IMR-90 (cell line): ENCODE data around the gene TRMO. TPM values are rescaled to one million over a fixed set of nuclear protein-coding genes. Genes with fewer than 3 reads are reported as not detected.

Experiments used
- ATAC-seq: fragments of 200-7000 bp; cut with Tn5 transposase; 2 replicates; pipeline ENCODE4 v1.9.1; 2020; ENCODE audit warnings: low read depth, mild to moderate bottlenecking, moderate library complexity
- BruUV-seq: library from RNA; stranded (reverse); fragments of 400-500 nt; replicated peaks from 2 replicates; lab custom pipeline; 2021; lab: Mats Ljungman, UMichigan
- CTCF ChIA-PET: fragments of 300-600 bp; formaldehyde crosslinking; extraction: SDS; loops from one replicate; lab custom pipeline; 2021; ENCODE audit warnings: antibody characterized with exemption; lab: Yijun Ruan, JAX
- POLR2A ChIA-PET: fragments of 300-600 bp; sonication (Branson Sonifier 250); formaldehyde crosslinking; loops from one replicate; lab custom pipeline; 2022; ENCODE audit warnings: antibody characterized with exemption; ENCODE audit not compliant: unreplicated experiment; lab: Charles Lee
- DNase-seq: peaks from one replicate; pipeline ENCODE4 v3.0.0; 2013
- H2AFZ ChIP-seq: replicated peaks from 2 replicates; pipeline ENCODE3; 2013; ENCODE audit warnings: low read length, mild to moderate bottlenecking; ENCODE audit not compliant: poor library complexity
- H2AK5ac ChIP-seq: 2 replicates; pipeline ENCODE4 v1.6.1; 2013; ENCODE audit warnings: low read depth, low read length, inconsistent platforms
- H2AK9ac ChIP-seq: replicated peaks from 2 replicates; pipeline ENCODE3; 2013; ENCODE audit warnings: mild to moderate bottlenecking, low read depth, low read length, moderate library complexity; ENCODE audit not compliant: poor library complexity
- H2BK120ac ChIP-seq: 2 replicates; pipeline ENCODE4 v1.6.1; 2013; ENCODE audit warnings: low read depth, low read length, inconsistent platforms
- H2BK15ac ChIP-seq: 3 replicates; pipeline ENCODE4 v1.6.1; 2013; ENCODE audit warnings: low read depth, low read length, inconsistent platforms
- H2BK20ac ChIP-seq: 2 replicates; pipeline ENCODE4 v1.6.1; 2013; ENCODE audit warnings: low read depth, mild to moderate bottlenecking, inconsistent platforms, low read length, moderate library complexity
- H2BK5ac ChIP-seq: 2 replicates; pipeline ENCODE4 v1.6.1; 2013; ENCODE audit warnings: mild to moderate bottlenecking, low read depth, low read length, inconsistent platforms; ENCODE audit not compliant: poor library complexity, severe bottlenecking
- H3K14ac ChIP-seq: replicated peaks from 2 replicates; pipeline ENCODE4 v1.6.1; 2013; ENCODE audit warnings: low read depth, low read length, inconsistent platforms
- H3K18ac ChIP-seq: 2 replicates; pipeline ENCODE4 v1.6.1; 2013; ENCODE audit warnings: low read depth, low read length, control low read depth
- H3K23ac ChIP-seq: 2 replicates; pipeline ENCODE4 v1.6.1; 2013; ENCODE audit warnings: low read depth, low read length, inconsistent platforms
- H3K27ac ChIP-seq: 2 replicates; pipeline ENCODE4 v1.5.1; 2013; ENCODE audit warnings: mild to moderate bottlenecking, control low read depth, low read length; ENCODE audit not compliant: insufficient read depth
- H3K27me3 ChIP-seq: 2 replicates; pipeline ENCODE4 v1.6.1; 2013; ENCODE audit warnings: low read length; ENCODE audit not compliant: control insufficient read depth, insufficient read depth
- H3K36me3 ChIP-seq: 2 replicates; pipeline ENCODE4 v1.6.1; 2013; ENCODE audit warnings: low read length, mixed read lengths; ENCODE audit not compliant: control insufficient read depth, insufficient read depth
- H3K4ac ChIP-seq: 2 replicates; pipeline ENCODE4 v1.6.1; 2013; ENCODE audit warnings: low read depth, low read length, inconsistent platforms
- H3K4me1 ChIP-seq: 2 replicates; pipeline ENCODE4 v1.6.1; 2013; ENCODE audit warnings: low read length, mixed read lengths; ENCODE audit not compliant: control insufficient read depth, insufficient read depth
- H3K4me2 ChIP-seq: 2 replicates; pipeline ENCODE4 v1.6.1; 2013; ENCODE audit warnings: low read depth, mild to moderate bottlenecking, control low read depth, low read length, moderate library complexity
- H3K4me3 ChIP-seq: 2 replicates; pipeline ENCODE4 v1.5.1; 2013; ENCODE audit warnings: low read depth, mild to moderate bottlenecking, control low read depth, low read length, moderate library complexity; ENCODE audit not compliant: insufficient read depth
- H3K56ac ChIP-seq: 2 replicates; pipeline ENCODE4 v1.6.1; 2013; ENCODE audit warnings: low read length, inconsistent platforms; ENCODE audit not compliant: insufficient read depth; ENCODE audit errors: extremely low read depth
- H3K79me1 ChIP-seq, 2 experiments: 2 replicates each; pipeline ENCODE4 v1.6.1; 2013; ENCODE audit warnings: low read length in 2 of 2, inconsistent platforms in 1 of 2, low read depth in 1 of 2
- H3K9ac ChIP-seq: 2 replicates; pipeline ENCODE4 v1.6.1; 2013; ENCODE audit warnings: low read depth, low read length, control low read depth
- H3K9me1 ChIP-seq: 2 replicates; pipeline ENCODE4 v1.6.1; 2013; ENCODE audit warnings: low read length, inconsistent platforms; ENCODE audit not compliant: insufficient read depth
- H3K9me3 ChIP-seq: 2 replicates; pipeline ENCODE4 v1.6.1; 2013; ENCODE audit warnings: low read length; ENCODE audit not compliant: control insufficient read depth, insufficient read depth
- H4K20me1 ChIP-seq: 2 replicates; pipeline ENCODE4 v1.6.1; 2013; ENCODE audit warnings: low read length, inconsistent platforms; ENCODE audit not compliant: insufficient read depth
- H4K5ac ChIP-seq: 2 replicates; pipeline ENCODE4 v1.6.1; 2013; ENCODE audit warnings: mild to moderate bottlenecking, low read depth, low read length, control low read depth
- H4K8ac ChIP-seq, 2 experiments: 2 replicates each; pipeline ENCODE4 v1.6.1; 2013; ENCODE audit warnings: low read depth in 2 of 2, low read length in 2 of 2, control low read depth in 1 of 2, inconsistent platforms in 1 of 2
- H4K91ac ChIP-seq: 2 replicates; pipeline ENCODE4 v1.6.1; 2013; ENCODE audit warnings: low read depth, low read length, inconsistent platforms; ENCODE audit not compliant: insufficient read depth
- RFX5 ChIP-seq: IDR thresholded peaks from 2 replicates; pipeline ENCODE4 v1.8.0; 2012; ENCODE audit warnings: low read depth, mild to moderate bottlenecking, low read length, moderate library complexity
- WGBS, 2 experiments: methylation state at CpG; one replicate each; pipeline versions ENCODE4 v1.1.5 to v1.1.7; 2013; ENCODE audit warnings: missing lambda C conversion rate in 2 of 2; ENCODE audit not compliant: insufficient read length in 1 of 2; ENCODE audit errors: extremely low coverage in 2 of 2; 5-methylcytosine and 5-hydroxymethylcytosine counted together
- dilution Hi-C: fragments of 300-500 bp; cut with HindIII; formaldehyde crosslinking; loops from one replicate; pipeline ENCODE4 v1.14.3; 2018; ENCODE audit warnings: low sequenced_read_pairs; ENCODE audit not compliant: unreplicated experiment
- in situ Hi-C: fragments of 300-500 bp; cut with MboI; formaldehyde crosslinking; loops from 3 replicates; pipeline ENCODE4 v1.14.3; 2019; ENCODE audit warnings: low sequenced_read_pairs, inconsistent platforms, mixed read lengths
- intact Hi-C: fragments of 100-400 bp; cut with micrococcal nuclease; formaldehyde crosslinking; loops from 2 replicates; pipeline ENCODE4 v1.10.0; 2022
- polyA plus RNA-seq, 3 experiments: library from polyadenylated mRNA; depleted of rRNA; stranded (reverse); fragments of >200 nt; gene quantifications; 2 replicates each; pipeline ENCODE4 v1.2.3, GENCODE V29; 2012; ENCODE audit warnings: low replicate concordance in 1 of 3
- total RNA-seq: library from RNA; depleted of rRNA; stranded (reverse); fragments of >200 nt; gene quantifications from 2 replicates; pipeline ENCODE4 v1.2.3, GENCODE V29; 2012

TRMO gene
- total and polyA plus RNA-seq, 2 of the 4 experiments (the other 2 are of a cell fraction): 10.2 to 19.9 TPM

DNA sequence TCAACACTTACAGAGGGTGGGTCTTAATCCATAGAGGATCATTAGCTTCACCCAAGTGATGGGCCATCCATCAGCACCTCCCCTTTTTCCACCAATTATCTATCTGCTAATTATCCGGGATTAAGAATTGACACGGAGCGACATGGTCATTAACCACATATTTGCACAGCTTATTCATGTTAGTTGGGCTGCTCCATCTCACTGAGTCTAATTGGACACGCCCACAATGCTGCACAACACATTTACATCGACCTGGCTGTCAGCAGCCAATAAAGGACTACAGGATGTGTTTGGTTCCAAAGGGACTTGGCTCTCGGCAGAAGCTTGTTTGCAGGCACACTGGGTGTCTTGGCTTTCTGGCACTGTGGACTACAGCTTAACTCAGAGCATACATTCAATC is 47.7 kb downstream of the TRMO start:
- no peak for TF ChIP-seq RFX5
- no peak overlapping the region for H2BK20ac ChIP-seq
- H2BK15ac ChIP-seq: no peak overlapping the region
- peaks cover 12% of the 10 kb centered on the region for H3K27me3 ChIP-seq
- H3K4me2 ChIP-seq: no peak overlapping the region
- H4K8ac ChIP-seq: no peak overlapping the region
- H3K4me1 ChIP-seq: peaks cover 3% of the 10 kb centered on the region; the same call in 1 of the 2 replicates
- ChIA-PET CTCF (no interaction called here), POLR2A (no interaction called here)
- no peak overlapping the region; the same call in 1 of the 2 replicates for H3K4ac ChIP-seq
- no peak overlapping the region for H4K91ac ChIP-seq
- no peak overlapping the region for H3K56ac ChIP-seq
- peak overlapping the region; percentile 25; the same call in 1 of the 2 replicates for H2BK120ac ChIP-seq
- H3K9me1 ChIP-seq: peaks cover 6% of the 10 kb centered on the region; the same call in 1 of the 2 replicates
- H3K18ac ChIP-seq: no peak overlapping the region
- no peak overlapping the region for H3K23ac ChIP-seq
- peaks cover 4% of the 10 kb centered on the region; the same call in 1 of the 2 replicates for H4K20me1 ChIP-seq
- H3K4me3 ChIP-seq: no peak overlapping the region
- no peak overlapping the region for H3K14ac ChIP-seq
- BruUV-seq: no TSS peak
- dilution Hi-C loops (no loop called here), in situ Hi-C loops (no loop called here), intact Hi-C loops (no loop called here)
- no peaks in the 10 kb centered on the region for H3K79me1 ChIP-seq
- no peaks in the 10 kb centered on the region for H3K36me3 ChIP-seq
- WGBS, 2 experiments: 43% methylated on average over 1 of the region's 6 CpGs; no CpG with 5 or more reads in 1 of the 2 experiments
- no peak overlapping the region for H2AK9ac ChIP-seq
- H2AK5ac ChIP-seq: peak overlapping the region; percentile 55; the same call in 1 of the 2 replicates
- H3K27ac ChIP-seq: no peak overlapping the region
- no peak overlapping the region for H4K5ac ChIP-seq
- no peak overlapping the region for H2BK5ac ChIP-seq
- DNase-seq: no peak
- H3K9me3 ChIP-seq: no peaks in the 10 kb centered on the region
- H3K9ac ChIP-seq: no peak overlapping the region
- no peak overlapping the region for H2AFZ ChIP-seq
- no peak for ATAC-seq
